OCI-LY1 (cell line): ENCODE results near the gene BABAM2.

ENCODE experiments used
- CTCF ChIP-seq: fragments of 200-600 bp; sonication (generic), shearing (Covaris generic); IDR thresholded peaks from 2 replicates; pipeline ENCODE4 v1.5.1; 2017; ENCODE audit warnings: mild to moderate bottlenecking, antibody characterized with exemption, low read length, moderate library complexity, mixed read lengths
- EZH2 ChIP-seq: fragments of 200-600 bp; sonication (generic), shearing (Covaris generic); IDR thresholded peaks from 2 replicates; pipeline ENCODE4 v1.8.0; 2017; ENCODE audit warnings: borderline replicate concordance, mixed run types, mild to moderate bottlenecking, antibody characterized with exemption, low read length, moderate library complexity, mixed read lengths

GRCh38 chr2:28163028-28163427, 272.5 kb downstream of the BABAM2 start:
- TF ChIP-seq CTCF (no peak), EZH2 (no peak)
